Lower lobe of right lung (tissue), 2 donors: Measurements from ENCODE around the gene CCDC3. TPM values are rescaled to one million over a fixed set of nuclear protein-coding genes. Genes with fewer than 3 reads are reported as not detected.
"Not testable (repeated sequence)": the region's sequence is repeated elsewhere in the genome, so short reads cannot be mapped to it uniquely, and the experiment has no call there.

Source experiments
- ATAC-seq, 2 donors: fragments of 200-7000 bp; cut with Tn5 transposase; one replicate each; pipeline ENCODE4 v1.9.1; 2020 to 2022; ENCODE audit warnings: mild to moderate bottlenecking in 2 of 2, moderate library complexity in 2 of 2
- DNase-seq: peaks from one replicate; pipeline ENCODE4 v3.0.0-alpha.2; 2020
- H3K27ac ChIP-seq: fragments of 200-600 bp; one replicate; pipeline ENCODE4 v1.8.0; 2022
- H3K27me3 ChIP-seq: fragments of 200-600 bp; one replicate; pipeline ENCODE4 v1.8.0; 2022; ENCODE audit warnings: low read depth
- H3K36me3 ChIP-seq: fragments of 200-600 bp; one replicate; pipeline ENCODE4 v1.8.0; 2022; ENCODE audit warnings: mild to moderate bottlenecking
- H3K4me1 ChIP-seq: fragments of 200-600 bp; one replicate; pipeline ENCODE4 v1.8.0; 2022
- H3K4me3 ChIP-seq: fragments of 200-600 bp; one replicate; pipeline ENCODE4 v1.8.0; 2022; ENCODE audit warnings: mild to moderate bottlenecking
- H3K9me3 ChIP-seq: fragments of 200-600 bp; one replicate; pipeline ENCODE4 v1.8.0; 2022
- intact Hi-C: fragments of 100-400 bp; cut with DNase I; formaldehyde crosslinking; loops from one replicate; pipeline ENCODE4 v1.11.0; 2022
- total RNA-seq: library from RNA; stranded (reverse); fragmentation: NEBNext Ultra II Directional; extraction: Animal tissue kit (Norgen Biotek cat#: 25700); gene quantifications from one replicate; pipeline ENCODE4 v1.2.1, GENCODE V29; 2021
- TF ChIP-seq, protein P1 (sequence below): fragments of 200-600 bp; IDR thresholded peaks from one replicate; pipeline ENCODE4 v1.8.0; 2022; ENCODE audit warnings: antibody characterized with exemption, mild to moderate bottlenecking
- donor health status: DM: no; HTN: yes; CAD: no; lungs with severe emphysema.

Gene CCDC3
- total RNA-seq, 1 donor from 2014 or later = 10.5 TPM

DNA sequence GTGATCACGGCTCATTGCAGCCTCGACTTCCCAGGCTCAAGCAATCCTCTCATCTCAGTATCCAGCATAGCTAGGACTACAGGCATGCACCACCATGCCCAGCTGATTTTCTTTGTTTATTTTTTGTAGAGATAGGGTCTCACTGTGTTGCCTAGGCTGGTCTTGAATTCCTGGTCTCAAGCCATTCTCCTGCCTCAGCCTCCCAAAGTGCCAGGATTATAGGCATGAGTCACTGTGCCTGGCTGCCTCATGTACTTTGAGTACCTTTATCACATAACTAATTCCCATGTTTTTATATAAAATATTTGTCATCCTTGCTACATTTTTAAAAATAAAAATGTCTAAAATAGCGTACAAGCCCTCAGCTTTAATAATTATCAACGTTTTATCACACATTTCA, 35.3 kb upstream of the CCDC3 start:
- ATAC-seq = no peak
- H3K4me1 ChIP-seq = no peaks in the 10 kb centered on the region
- no peaks in the 10 kb centered on the region for H3K9me3 ChIP-seq
- TF ChIP-seq, protein P1, sequence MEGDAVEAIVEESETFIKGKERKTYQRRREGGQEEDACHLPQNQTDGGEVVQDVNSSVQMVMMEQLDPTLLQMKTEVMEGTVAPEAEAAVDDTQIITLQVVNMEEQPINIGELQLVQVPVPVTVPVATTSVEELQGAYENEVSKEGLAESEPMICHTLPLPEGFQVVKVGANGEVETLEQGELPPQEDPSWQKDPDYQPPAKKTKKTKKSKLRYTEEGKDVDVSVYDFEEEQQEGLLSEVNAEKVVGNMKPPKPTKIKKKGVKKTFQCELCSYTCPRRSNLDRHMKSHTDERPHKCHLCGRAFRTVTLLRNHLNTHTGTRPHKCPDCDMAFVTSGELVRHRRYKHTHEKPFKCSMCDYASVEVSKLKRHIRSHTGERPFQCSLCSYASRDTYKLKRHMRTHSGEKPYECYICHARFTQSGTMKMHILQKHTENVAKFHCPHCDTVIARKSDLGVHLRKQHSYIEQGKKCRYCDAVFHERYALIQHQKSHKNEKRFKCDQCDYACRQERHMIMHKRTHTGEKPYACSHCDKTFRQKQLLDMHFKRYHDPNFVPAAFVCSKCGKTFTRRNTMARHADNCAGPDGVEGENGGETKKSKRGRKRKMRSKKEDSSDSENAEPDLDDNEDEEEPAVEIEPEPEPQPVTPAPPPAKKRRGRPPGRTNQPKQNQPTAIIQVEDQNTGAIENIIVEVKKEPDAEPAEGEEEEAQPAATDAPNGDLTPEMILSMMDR = no peak
- H3K27ac ChIP-seq = no peak overlapping the region
- intact Hi-C loops = no loop called here
- H3K4me3 ChIP-seq = no peak overlapping the region
- DNase-seq = no peak
- no peaks in the 10 kb centered on the region for H3K36me3 ChIP-seq
- H3K27me3 ChIP-seq = no peaks in the 10 kb centered on the region

DNA sequence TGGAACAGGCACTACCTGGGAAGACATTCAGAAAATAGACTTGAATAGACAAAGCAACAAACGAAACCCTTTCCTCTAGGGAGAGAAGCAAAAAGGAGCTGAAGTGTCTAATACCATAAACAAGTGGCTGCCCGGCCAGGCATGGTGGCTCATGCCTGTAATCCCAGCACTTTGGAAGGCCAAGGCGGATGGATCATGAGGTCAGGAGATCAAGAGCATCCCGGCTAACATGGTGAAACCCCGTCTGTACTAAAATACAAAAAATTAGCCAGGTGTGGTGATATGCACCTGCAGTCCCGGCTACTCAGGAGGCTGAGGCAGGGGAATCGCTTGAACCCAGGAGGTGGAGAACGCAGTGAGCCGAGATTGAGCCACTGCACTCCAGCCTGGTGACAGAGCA, 34.2 kb upstream of the CCDC3 start:
- H3K27me3 ChIP-seq, DNase-seq, H3K4me3 ChIP-seq, ATAC-seq, H3K27ac ChIP-seq, intact Hi-C loops, H3K36me3 ChIP-seq, H3K9me3 ChIP-seq, H3K4me1 ChIP-seq: not testable (repeated sequence)

DNA sequence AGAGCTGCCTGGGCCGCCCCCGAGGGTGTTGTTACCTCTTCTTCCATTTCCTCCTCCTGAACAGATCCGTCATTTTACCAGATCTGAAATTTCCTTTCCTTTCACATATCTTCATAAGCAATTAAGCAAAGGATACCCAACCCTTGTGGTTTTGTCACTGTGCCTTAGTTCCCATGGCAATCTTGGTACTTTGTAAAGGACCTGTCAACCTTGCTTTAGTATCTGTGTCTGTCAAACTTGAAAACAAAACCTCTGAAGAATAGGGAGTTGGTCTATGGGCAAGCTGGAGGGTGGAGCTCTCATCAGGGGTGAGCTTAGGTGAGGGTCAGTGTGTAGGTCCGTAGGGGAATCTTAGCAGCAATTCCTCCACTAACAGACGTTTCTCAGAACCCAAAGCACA, 25.4 kb upstream of the CCDC3 start:
- TF ChIP-seq, protein P1 = no peak
- Histone ChIP-seq H3K36me3 (no peaks in the 10 kb centered on the region), H3K4me1 (no peaks in the 10 kb centered on the region), H3K27ac (no peak overlapping the region), H3K4me3 (no peak overlapping the region), H3K9me3 (peaks cover 18% of the 10 kb centered on the region), H3K27me3 (no peaks in the 10 kb centered on the region)
- ATAC-seq (no peak), DNase-seq (no peak)
- intact Hi-C loops = no loop called here

DNA sequence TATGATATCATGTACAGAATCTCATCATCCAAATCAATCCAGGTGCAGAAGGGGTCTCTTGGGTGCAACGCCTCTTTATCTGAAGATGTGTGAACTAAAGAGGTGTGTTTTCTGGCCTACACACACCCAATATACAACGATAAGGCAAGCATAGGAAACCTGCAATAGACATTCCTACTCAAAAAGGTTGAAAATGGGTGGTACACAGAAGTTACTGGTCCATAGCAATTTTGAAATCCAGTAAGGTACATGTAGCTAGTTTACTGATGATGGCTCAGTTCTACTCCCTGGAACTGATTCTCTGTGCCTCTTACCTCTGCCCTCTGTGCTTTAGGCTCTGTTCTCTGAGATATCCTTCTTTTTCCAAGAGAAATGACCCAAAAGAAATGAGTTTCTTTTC, 22.2 kb upstream of the CCDC3 start:
- no peaks in the 10 kb centered on the region for H3K27me3 ChIP-seq
- TF ChIP-seq, protein P1 = no peak
- intact Hi-C loops = no loop called here
- no peak overlapping the region for H3K27ac ChIP-seq
- H3K4me1 ChIP-seq = no peaks in the 10 kb centered on the region
- H3K36me3 ChIP-seq = no peaks in the 10 kb centered on the region
- H3K4me3 ChIP-seq = no peak overlapping the region
- DNase-seq (no peak), ATAC-seq (no peak)
- H3K9me3 ChIP-seq = peaks cover 18% of the 10 kb centered on the region

DNA sequence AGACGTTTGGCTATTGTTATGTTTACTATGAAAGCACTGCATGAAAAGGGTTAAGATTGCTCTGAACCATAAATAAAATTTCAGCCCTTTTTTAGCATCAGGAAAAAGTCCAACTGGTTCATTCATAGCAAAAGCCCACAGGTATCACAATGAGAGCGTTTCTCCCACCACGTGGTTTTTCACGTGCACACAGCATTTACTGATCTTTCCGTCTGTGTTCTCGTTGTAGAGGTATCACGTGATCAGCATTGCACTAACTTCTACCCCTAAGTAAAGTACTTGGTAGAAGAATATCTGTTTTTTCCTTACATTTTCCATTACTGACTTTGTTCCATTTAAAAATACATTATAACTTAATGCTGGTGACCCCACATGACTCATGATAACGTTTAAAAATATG, 17.8 kb upstream of the CCDC3 start:
- Histone ChIP-seq H3K9me3 (peaks cover 11% of the 10 kb centered on the region), H3K4me3 (no peak overlapping the region), H3K36me3 (no peaks in the 10 kb centered on the region), H3K4me1 (no peaks in the 10 kb centered on the region), H3K27ac (no peak overlapping the region), H3K27me3 (no peaks in the 10 kb centered on the region)
- intact Hi-C loops = no loop called here
- no peak for ATAC-seq
- TF ChIP-seq, protein P1 = no peak
- no peak for DNase-seq

DNA sequence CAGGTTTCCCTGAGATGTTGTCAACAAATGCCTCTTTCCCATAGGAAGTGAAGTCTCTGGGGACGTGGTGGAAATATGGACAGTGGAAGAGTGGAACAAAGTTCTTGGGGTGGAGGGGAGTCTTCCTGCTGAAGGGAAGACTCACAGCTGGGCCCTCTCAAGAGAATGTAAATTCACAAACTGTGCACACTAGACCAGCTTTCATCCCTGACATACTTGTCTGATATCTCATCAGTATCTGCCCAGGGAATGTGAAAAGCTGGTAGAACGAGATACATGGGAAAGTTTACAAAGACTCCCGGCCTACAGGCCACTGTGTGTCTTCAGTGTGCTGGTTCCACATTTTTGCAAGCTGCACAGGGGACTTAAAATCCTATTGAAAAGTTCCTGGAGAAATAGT, 16.7 kb upstream of the CCDC3 start:
- ATAC-seq (no peak), DNase-seq (no peak)
- TF ChIP-seq, protein P1 = no peak
- intact Hi-C loops = no loop called here
- Histone ChIP-seq H3K27me3 (no peaks in the 10 kb centered on the region), H3K36me3 (no peaks in the 10 kb centered on the region), H3K4me1 (no peaks in the 10 kb centered on the region), H3K4me3 (no peak overlapping the region), H3K27ac (no peak overlapping the region), H3K9me3 (peaks cover under 1% of the 10 kb centered on the region)
